Hematopoietic multipotent progenitor cell (in vitro differentiated cells): Measurements from ENCODE around the gene TPRX1. TPM values are rescaled to one million over a fixed set of nuclear protein-coding genes. Genes with fewer than 3 reads are reported as not detected.
"Not testable (repeated sequence)": the region's sequence is repeated elsewhere in the genome, so short reads cannot be mapped to it uniquely, and the experiment has no call there.

ENCODE experiments used
- DNase-seq, 3 donors: peaks; one replicate each; pipeline ENCODE4 v3.0.0-alpha.2; 2011 to 2015; ENCODE audit warnings: low read depth in 2 of 3, low spot score in 2 of 3
- total RNA-seq: library from RNA; depleted of rRNA; stranded (reverse); fragments of >200 nt; gene quantifications from one replicate; pipeline ENCODE4 v1.2.3, GENCODE V29; 2012

Gene TPRX1
- total RNA-seq, 1 donor, result not detected

DNA sequence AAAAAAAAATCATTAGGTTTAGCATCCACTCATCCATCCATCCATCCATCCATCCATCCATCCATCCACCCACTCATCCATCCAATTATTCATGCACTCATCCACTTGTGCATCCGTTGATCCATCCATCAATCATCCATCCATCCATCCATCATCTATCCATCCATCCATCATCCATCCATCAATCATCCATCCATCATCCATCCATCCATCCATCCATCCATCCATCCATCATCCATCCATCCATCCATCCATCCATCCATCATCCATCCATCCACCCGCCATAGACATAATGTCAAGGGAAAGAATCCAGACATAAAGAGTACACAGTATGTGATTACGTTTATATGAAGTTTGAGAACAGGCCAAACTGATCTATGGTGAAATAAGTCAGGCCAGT, 34.8 kb downstream of the TPRX1 start:
- no peak for DNase-seq

DNA sequence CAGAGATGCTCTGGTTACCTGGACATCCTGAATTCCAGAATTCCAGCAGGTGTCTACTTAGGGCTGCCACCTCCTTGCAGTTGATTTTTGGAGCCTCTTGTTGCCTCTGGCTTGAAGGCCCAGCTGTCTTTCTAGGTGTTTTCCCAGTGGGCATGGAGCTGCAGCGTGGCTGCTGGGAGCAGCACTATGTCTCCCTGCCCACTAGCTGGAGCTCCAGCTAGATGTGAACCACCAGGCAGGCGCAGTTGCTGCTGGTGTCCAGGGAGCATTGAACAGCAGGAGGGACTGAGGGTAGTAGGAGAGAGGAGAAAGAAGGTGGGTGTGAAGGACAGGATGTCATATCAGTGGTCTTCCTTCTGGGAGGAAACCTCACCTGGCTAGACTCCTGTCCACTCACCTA, 35.7 kb downstream of the TPRX1 start:
- no peak for DNase-seq

DNA sequence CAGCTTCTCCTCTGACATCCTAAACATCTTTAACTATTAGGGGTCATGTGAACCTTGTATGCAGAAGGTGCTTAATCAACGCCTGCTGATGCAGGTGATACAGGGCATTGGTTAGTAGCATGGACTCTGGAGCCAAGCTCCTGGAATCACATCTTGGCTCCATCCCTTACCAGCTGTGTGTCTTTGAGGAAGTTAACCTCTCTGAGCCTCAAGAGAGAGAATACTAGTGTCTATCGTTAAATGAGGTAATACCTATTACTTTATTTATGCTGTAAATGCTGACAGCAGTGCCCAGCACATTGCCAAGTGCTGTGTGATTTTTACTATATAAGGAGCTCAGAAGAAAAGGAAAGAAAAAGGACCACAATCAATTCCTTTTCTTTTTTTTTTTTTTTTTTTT, 37.0 kb downstream of the TPRX1 start:
- DNase-seq, result no peak

DNA sequence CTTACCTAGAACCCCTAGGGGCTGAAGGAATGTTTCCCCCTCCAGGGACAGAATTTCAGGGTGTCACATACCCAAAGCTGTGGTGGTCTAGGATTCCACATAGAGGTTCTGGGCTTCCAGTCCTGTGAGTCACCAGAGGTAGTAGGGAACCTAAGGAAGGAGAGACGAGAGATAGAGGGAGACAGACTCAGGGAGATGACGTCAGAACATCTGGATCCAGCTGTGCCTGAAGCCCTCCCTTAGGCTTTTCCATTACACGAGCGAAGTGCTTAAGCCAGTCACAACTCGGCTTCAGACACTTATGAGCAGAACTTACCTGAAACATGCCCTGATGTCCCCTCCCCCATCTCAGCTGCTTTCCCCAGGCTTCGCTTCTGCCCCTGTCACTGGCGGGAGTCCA, 37.7 kb downstream of the TPRX1 start:
- DNase-seq, result no peak

DNA sequence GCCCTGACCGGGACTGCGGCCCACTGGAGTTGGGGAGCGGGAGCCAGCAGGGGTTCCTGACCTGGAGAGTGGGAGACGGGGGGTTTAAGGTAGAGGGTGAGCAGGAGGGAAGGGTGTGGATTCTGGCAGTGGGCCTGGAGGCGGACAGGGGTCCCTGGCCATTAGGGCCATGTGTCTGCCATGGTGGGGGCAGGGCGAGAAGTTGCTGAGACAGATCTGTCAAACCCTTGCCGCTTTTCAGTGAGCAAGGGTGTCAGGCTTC, 38.1 kb downstream of the TPRX1 start:
- DNase-seq, result no peak

DNA sequence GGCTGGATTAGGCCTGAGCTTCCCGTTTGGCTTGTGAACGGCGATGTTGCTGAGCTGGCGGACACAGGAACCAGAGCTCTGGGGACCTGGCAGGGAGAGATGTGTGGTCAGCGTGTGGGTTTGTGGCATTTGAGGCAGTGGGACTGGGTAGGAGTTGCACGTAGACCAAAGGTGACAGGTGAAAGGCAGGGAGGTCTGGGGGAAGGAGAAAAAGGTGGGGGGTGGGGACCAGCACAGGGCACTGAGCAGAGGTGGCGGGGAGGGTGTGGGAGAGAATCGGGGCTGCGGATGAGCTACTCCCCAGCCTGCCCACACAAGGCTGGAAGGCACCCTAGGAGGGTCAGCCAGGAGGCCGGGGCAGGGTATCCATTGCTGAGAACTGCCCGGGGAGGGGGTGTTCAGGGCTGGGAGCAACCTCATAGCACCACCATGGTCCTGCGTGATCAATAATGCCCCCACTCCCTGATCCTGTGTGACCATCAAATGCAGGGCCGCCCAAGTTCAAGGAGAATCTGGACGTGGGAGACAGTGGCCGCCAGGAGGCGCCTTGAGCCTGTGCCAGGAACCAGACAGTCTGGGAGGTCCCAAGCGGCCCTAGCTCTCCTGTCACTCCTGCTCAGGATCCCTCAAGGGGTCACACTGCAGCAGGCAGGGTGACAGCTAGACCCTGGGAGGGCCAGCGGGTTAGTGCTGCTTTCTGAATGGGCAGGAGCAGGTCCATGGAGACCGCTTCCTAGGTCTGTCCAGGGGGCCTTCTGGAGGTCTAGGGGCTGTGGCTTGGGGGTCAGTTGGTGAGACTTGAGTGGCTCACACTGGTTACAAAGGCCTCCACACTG, 38.6 kb downstream of the TPRX1 start:
- peak in 2 of 3 donors; percentile 42 to 54 for DNase-seq

DNA sequence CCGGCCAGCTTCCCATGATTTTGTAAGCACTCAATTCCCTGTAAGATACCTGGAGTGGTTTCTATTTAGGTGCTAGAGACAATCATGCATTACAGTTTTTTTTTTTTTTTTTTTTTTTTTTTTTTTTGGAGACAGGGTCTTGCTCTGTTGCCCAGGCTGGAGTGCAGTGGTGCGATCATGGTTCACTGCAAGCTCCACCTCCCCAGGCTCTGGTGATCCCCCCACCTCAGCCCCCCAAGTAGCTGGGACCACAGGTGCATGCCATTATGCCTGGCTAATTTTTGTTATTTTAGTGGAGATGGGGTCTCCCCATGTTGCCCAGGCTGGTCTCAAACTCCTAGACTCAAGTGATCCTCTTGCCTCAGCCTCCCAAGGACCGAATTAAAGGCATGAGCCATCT, 39.6 kb downstream of the TPRX1 start:
- DNase-seq, result not testable (repeated sequence)

DNA sequence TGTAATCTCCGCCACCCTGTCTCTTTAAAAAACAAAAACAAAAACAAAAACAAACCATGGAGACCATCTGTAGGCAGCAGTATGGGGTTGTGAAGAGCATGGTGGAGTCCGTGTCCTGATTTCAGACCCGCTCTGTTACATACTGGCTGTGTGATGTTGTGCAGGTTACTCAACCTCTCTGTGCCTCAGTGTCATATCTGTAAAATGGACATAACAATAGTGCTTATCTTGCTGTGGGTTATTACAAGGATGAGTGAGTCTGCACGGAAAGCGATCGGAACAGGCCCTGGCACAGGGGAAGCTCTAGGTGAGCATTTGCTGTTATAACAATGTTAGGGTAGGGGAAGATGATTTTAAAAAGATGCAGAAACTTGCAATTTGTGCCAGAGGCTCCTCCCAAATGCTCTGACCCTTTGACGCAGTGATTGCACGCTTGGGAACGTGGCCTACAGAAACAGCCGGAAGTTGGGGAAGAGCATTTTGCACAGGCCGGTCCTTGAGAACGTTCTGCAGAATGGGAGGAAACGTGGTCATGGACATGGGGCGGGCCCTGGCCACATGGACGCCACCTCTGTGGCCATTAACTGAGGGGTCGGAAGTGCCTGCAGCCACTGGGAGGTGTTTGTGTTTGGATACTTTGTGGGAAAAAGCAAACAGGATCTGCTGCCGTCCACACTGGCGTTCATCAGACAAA, 41.6 kb downstream of the TPRX1 start:
- DNase-seq, result no peak

DNA sequence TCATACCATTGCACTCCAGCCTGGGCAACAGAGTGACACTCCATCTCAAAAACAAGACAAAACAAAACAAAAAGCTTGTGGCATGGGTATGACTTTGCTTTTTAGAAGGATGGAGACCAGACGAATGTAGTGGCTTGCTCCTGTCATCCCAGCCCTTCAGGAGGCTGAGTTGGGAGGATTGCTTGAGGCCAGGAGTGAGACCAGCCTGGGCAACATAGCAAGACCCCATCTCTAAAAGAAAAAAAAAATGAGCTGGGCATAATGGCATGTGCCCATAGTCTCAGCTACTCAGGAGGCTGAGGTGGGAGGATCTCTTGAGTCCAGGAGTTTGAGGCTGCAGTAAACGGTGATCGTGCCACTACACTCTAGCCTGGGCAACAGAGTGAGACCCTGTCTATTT, 42.2 kb downstream of the TPRX1 start:
- no peak for DNase-seq

DNA sequence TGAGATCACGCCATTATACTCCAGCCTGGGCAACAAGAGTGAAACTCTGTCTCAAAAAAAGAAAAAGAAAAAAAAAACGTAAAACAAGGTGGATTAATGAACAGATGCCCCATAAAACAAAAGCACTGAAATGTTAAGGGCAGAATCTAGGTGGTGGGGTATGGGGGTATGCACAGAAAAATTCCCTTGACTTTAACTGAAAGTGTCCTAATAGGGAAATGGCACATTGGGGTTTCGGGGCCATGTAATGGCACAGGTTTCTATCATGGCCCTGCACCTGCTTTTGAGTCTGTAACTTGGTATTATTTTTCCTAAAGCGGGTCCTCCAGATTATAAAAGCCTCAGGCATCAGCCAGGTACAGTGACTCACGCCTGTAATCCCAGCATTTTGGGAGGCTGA, 42.8 kb downstream of the TPRX1 start:
- no peak for DNase-seq

DNA sequence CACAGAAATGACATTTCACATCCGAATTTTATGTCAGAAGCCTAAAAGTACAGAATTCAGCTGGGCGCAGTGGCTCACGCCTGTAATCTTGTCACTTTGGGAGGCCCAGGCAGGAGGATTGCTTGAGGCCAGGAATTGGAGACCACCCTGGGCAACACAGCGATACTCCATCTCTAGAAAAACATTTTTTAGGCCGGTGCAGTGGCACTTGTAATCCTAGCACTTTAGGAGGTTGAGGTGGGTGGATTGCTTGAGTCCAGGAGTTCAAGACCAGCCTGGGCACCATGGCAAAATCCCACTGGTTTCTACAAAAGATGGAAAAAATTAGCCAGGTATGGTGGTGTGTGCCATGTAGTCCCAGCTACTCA, 43.7 kb downstream of the TPRX1 start:
- DNase-seq, result no peak

DNA sequence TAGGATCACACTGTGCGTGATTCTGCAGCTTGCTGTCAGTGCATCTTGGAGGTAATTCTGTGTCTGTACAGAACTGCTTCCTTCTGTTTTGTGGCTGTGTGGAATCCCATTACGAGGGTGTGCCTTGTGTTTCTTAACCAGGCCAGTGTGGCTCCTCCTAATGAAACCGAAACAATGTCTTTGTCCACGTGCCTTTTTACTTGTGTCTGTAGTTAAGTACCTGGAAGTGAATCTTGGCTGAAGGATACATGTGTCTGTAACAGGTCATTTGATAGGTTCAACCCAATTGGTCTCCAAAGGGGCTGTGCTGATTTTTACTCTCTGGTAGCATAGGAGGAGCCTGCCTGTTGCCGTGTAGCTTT, 45.9 kb downstream of the TPRX1 start:
- DNase-seq, result no peak

DNA sequence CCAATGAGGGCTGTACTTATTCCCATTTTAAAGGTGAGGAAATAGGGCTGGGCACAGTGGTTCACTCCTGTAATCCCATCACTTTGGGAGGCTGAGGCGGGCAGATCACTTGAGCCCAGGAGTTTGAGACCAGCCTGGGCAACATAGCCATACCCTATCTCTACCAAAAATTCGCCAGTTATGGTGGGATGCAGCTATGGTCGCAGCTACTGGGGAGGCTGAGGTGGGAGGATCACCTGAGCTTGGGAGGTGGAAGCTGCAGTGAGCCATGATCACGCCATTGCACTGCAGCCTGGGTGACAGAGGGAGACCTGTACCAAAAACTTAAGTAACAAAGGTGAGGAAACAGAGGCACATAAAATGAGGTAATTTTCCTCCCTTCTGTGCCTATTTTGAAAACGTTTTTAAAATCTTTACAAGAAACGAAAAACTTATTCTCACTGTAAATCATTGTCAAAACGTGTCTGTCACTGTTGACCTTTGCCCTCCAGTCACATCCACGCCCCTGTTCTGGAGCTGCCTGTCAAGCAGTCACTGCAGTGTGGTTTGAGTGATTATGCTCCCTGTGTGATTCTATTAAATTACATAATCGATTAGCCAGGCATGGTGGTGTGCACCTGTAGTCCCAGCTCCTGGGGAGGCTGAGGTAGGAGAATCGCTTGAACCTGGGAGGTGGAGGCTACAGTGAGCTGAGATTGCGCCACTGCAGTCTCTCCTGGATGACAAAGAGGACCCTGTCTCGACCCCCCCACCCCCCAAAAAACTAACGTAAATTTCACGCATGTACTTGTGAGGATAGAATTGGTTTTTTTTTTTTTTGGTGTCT, 46.5 kb downstream of the TPRX1 start:
- no peak for DNase-seq

DNA sequence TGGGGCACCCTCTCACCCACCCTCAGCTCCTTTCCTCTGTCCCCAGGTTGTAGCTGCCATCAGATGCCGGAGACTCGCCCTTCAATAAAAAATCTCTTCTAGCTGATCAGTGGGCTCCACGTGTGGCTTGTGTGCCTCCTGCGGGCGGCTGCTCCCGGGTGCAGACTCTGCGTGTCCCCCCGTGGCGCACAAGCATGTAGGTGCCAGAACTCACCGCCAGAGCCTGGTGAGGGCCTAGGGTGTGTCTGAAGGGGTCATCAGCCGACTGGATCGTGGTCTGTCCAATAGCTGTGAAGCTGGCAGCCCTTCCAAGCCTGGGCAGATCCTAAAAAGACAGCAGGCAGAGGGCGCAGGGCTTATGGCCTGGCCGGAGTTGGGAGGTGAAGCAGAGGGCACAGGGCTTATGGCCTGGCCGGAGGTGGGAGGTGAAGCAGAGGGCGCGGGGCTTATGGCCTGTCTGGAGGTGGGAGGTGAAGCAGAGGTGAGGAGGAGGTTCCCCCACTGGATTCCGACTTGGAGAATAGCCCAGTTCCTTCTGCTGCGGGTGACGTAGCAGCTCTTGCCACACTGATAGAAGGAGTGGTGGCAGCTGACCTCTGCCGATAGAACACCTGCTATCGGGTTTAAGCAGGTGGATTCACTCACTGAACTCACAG, 47.3 kb downstream of the TPRX1 start:
- no peak for DNase-seq

DNA sequence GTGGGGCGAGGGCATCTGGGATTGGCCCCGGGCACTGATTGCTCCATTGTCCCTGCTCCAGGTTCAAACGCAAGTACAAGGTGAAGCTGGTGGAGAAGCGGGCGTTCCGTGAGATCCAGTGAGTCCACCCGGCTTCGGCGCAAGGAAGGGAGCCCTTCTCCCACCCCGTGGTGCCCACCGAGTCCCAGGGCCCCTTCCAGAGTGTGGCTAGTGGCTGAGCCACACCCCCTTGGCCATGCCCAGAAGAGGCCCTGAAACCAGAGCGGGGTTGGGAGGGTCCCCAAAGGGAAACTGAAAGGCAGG, 47.8 kb downstream of the TPRX1 start:
- no peak for DNase-seq

DNA sequence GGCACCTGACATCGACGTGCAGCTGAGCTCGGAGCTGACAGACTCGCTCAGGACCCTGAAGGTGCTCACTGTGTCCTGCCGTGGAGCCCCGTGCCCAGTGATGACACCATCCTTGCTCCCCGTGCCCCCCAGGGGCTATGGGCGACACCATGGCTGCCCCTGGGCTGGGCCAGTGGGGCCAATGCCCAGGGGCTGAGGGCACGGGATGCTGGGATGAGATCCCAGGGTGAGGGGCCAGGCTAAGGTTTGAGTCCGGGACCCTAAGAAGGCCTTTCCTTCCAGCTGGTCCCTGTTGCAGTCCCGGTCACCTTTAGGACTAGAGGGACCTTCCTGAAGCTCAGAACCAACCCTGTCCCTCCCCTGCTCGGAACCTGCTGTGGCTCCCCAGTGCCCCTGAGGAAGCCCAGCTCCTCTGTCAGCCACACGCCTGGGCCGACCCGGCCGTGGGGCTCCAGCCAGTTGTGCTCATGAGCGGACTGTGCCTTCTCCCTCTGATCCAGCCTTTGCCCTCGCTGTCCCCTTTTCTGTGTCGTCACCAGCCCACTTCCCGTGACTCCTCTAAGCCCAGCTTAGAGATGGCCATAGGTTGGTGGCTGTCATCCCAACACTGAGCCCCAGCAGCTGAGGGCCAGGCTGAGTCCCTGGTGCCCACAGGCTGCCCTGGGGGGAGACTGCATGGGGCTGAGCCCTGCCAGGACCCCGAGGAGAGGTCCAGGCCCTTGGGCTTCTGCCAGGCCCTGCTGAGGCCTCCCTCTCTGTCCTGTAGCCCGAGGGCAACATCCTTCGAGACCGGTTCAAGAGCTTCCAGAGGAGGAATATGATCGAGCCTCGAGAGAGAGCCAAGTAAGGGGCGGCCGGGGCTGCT, 48.4 kb downstream of the TPRX1 start:
- DNase-seq, result no peak

DNA sequence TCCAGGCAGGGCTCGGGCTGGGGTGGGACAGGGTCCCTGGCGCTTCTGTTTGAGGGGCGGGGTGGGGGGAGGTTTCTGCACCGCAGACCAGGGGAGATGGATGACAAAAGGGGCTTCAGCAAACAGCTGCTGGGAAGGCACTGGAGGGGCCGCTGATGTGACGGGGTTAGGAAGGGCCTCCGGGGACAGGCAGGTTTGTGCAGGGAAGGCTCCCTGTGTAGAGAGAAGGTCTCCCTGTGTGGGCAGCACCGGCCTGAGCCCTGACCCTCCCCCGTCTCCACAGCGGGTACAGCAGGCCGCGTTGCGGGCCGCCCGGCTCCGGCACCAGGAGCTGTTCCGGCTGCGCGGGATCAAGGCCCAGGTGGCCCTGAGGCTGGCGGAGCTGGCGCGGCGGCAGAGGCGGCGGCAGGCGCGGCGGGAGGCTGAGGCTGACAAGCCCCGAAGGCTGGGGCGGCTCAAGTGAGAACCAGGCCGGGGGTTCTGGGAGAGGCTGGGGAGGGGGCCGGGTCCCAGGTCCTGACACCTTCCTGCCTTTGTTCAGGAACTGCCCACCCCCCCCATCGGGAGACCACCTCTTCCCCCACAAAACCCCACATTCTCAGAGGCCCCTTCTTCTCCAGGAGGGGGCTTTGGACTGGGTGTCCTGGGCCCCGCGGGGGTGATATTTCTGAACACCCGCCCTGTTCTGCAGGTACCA, 49.1 kb downstream of the TPRX1 start:
- no peak for DNase-seq

DNA sequence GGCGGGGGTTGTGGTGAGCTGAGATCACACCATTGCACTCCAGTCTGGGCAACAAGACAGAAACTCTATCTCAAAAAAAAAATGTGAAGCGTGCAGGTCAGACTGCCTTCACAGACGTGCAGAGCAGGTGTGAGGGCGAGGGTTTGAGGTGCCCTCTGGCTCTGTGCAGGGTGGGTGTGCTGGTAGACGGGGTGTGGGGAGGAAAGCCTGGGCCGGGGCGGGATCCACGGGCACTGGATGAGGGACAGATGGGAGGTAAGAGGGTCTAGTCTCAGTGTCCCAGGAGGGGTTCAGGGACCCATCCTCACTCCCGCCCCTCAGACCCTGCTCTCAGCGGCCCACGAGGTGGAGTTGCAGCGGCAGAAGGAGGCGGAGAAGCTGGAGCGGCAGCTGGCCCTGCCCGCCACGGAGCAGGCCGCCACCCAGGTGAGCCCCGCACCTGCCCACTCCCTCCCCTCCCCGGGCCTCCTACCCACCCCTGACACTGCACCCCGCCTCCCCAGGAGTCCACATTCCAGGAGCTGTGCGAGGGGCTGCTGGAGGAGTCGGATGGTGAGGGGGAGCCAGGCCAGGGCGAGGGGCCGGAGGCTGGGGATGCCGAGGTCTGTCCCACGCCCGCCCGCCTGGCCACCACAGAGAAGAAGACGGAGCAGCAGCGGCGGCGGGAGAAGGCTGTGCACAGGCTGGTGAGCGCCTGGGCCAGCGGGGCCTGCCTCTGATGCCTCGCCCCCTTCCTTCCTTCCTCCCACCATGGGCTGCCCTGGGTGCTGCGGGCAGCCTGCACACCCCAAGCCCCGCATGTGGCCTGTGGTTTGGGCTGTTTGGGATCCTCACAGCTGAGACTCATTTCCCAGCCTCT, 49.9 kb downstream of the TPRX1 start:
- no peak for DNase-seq
